A549 (cell line): ENCODE results near the gene KRTAP5-5. TPM values are rescaled to one million over a fixed set of nuclear protein-coding genes. Genes with fewer than 3 reads are reported as not detected.

Source experiments
- ATAC-seq, 2 experiments: fragments of 200-7000 bp in 1 of 2; fragments of >200 bp in 1 of 2; cut with Nextera tagmentation in 1 of 2; cut with Tn5 transposase in 1 of 2; 3 replicates each; pipeline versions ENCODE4 v1.8.0 to v1.9.1; 2018 to 2020; ENCODE audit warnings: mild to moderate bottlenecking in 1 of 2, moderate library complexity in 1 of 2
- CTCF ChIA-PET: fragments of 300-600 bp; sonication (Branson Sonifier 250); formaldehyde crosslinking; extraction: SDS; loops from one replicate; lab custom pipeline; 2021; ENCODE audit warnings: antibody characterized with exemption, inconsistent platforms; lab: Yijun Ruan, JAX
- POLR2A ChIA-PET: fragments of 350-600 bp; formaldehyde crosslinking; extraction: SDS; loops from one replicate; lab custom pipeline; 2021; ENCODE audit warnings: antibody characterized with exemption, inconsistent platforms; lab: Yijun Ruan, JAX
- DNase-seq, 2 experiments: peaks; one replicate each; pipeline versions ENCODE4 v3.0.0 to v3.0.0-alpha.2; 2011 to 2016; ENCODE audit warnings: low read depth in 1 of 2, low spot score in 1 of 2
- FAIRE-seq: peaks from 2 replicates; lab custom pipeline; 2011; peaks lifted over from hg19 to GRCh38; lab: Jason Lieb, UNC
- H3K27ac ChIP-seq, 2 experiments: fragments of >200 bp; sonication (Bioruptor Twin); formaldehyde crosslinking; 3 replicates each; pipeline ENCODE4 v1.5.1; 2016 to 2017
- H3K4me1 ChIP-seq: fragments of >200 bp; sonication (Bioruptor Twin); formaldehyde crosslinking; 3 replicates; pipeline ENCODE4 v1.6.1; 2016
- H3K4me2 ChIP-seq: fragments of >200 bp; sonication (Bioruptor Twin); formaldehyde crosslinking; 3 replicates; pipeline ENCODE4 v1.6.1; 2016
- H3K4me3 ChIP-seq: fragments of >200 bp; sonication (Bioruptor Twin); formaldehyde crosslinking; 3 replicates; pipeline ENCODE4 v1.5.1; 2016
- H3K9me3 ChIP-seq: fragments of >200 bp; sonication (Bioruptor Twin); formaldehyde crosslinking; 3 replicates; pipeline ENCODE4 v1.6.1; 2016
- BHLHE40 ChIP-seq: IDR thresholded peaks from 2 replicates; pipeline ENCODE4 v1.6.1; 2012; ENCODE audit warnings: low read depth, low read length, inconsistent platforms
- CBX8 ChIP-seq: fragments of 200-600 bp; sonication (generic); IDR thresholded peaks from 2 replicates; pipeline ENCODE4 v1.6.1; 2016
- CHD4 ChIP-seq: fragments of 200-600 bp; sonication (generic); IDR thresholded peaks from 2 replicates; pipeline ENCODE4 v1.6.1; 2016; ENCODE audit warnings: antibody characterized with exemption, mild to moderate bottlenecking, borderline replicate concordance
- CTCF ChIP-seq: fragments of >200 bp; sonication (Bioruptor Twin); formaldehyde crosslinking; IDR thresholded peaks from 3 replicates; pipeline ENCODE4 v1.5.1; 2016
- E2F6 ChIP-seq: IDR thresholded peaks from 2 replicates; pipeline ENCODE4 v1.6.1; 2012; ENCODE audit warnings: low read depth, borderline replicate concordance
- EHF ChIP-seq: fragments of 250-450 bp; sonication (Bioruptor Pico); IDR thresholded peaks from 2 replicates; pipeline ENCODE4 v1.5.0; 2020; ENCODE audit warnings: mild to moderate bottlenecking
- EP300 ChIP-seq, 2 experiments: fragments of >200 bp; sonication (Bioruptor Twin); formaldehyde crosslinking; IDR thresholded peaks; 2 replicates in 1 of 2; 3 replicates in 1 of 2; pipeline ENCODE4 v1.6.1; 2016 to 2017
- ESRRA ChIP-seq: fragments of 150-350 bp; IDR thresholded peaks from 2 replicates; pipeline ENCODE4 v1.6.1; 2014; ENCODE audit warnings: mild to moderate bottlenecking, low read length, borderline replicate concordance
- FOSL2 ChIP-seq, 2 experiments: fragments of 450-650 bp in 1 of 2; fragments of >200 bp in 1 of 2; sonication (Bioruptor Twin) in 1 of 2; formaldehyde crosslinking; IDR thresholded peaks; 2 replicates each; pipeline versions ENCODE4 v1.5.0 to v1.6.1; 2016 to 2020; ENCODE audit warnings: mild to moderate bottlenecking in 1 of 2, moderate library complexity in 1 of 2
- GATA3 ChIP-seq: IDR thresholded peaks from 2 replicates; pipeline ENCODE4 v1.6.1; 2012; ENCODE audit warnings: borderline replicate concordance
- HES2 ChIP-seq: fragments of >200 bp; sonication (Bioruptor Twin); formaldehyde crosslinking; IDR thresholded peaks from 2 replicates; pipeline ENCODE4 v1.6.1; 2016
- HOXB5 ChIP-seq: fragments of 250-450 bp; sonication (Bioruptor Pico); IDR thresholded peaks from 2 replicates; pipeline ENCODE4 v1.5.0; 2020; ENCODE audit warnings: mild to moderate bottlenecking, moderate library complexity
- KDM5A ChIP-seq: fragments of 200-600 bp; sonication (generic); IDR thresholded peaks from 2 replicates; pipeline ENCODE4 v1.6.1; 2016; ENCODE audit warnings: antibody characterized with exemption, mild to moderate bottlenecking
- MYC ChIP-seq: IDR thresholded peaks from 2 replicates; pipeline ENCODE4 v1.6.1; 2012; ENCODE audit warnings: mild to moderate bottlenecking, inconsistent platforms, low read length, improper control_type of control experiment, borderline replicate concordance
- NPAS2 ChIP-seq: fragments of 250-450 bp; sonication (Bioruptor Pico); IDR thresholded peaks from 2 replicates; pipeline ENCODE4 v1.8.0; 2022; ENCODE audit warnings: mild to moderate bottlenecking, moderate library complexity, borderline replicate concordance
- RNF2 ChIP-seq: fragments of 200-600 bp; sonication (generic); IDR thresholded peaks from 2 replicates; pipeline ENCODE4 v1.6.1; 2016; ENCODE audit warnings: low read depth, mild to moderate bottlenecking, antibody characterized with exemption, moderate library complexity, borderline replicate concordance
- SREBF2 ChIP-seq: fragments of 450-650 bp; IDR thresholded peaks from 2 replicates; pipeline ENCODE4 v1.6.1; 2014; ENCODE audit warnings: mild to moderate bottlenecking, moderate library complexity
- USF2 ChIP-seq: fragments of 450-650 bp; IDR thresholded peaks from 2 replicates; pipeline ENCODE4 v1.6.1; 2014; ENCODE audit warnings: antibody characterized with exemption
- WGBS: methylation state at CpG from one replicate; pipeline ENCODE4 v1.1.6; 2017; ENCODE audit errors: missing lambda C conversion rate; 5-methylcytosine and 5-hydroxymethylcytosine counted together
- polyA plus RNA-seq, 4 experiments: library from polyadenylated mRNA; depleted of rRNA in 3 of 4; stranded (reverse); fragments of >200 nt; fragmentation: RNase III in 1 of 4; extraction: RNeasy Plus Mini Kit Qiagen cat#74134 plus additional on column Dnase treatment in 1 of 4; gene quantifications; 2 replicates in 3 of 4; 3 replicates in 1 of 4; pipeline ENCODE4 v1.2.3, GENCODE V29; 2011 to 2017
- TF ChIP-seq, protein P1 (sequence below): IDR thresholded peaks from 2 replicates; pipeline ENCODE4 v1.6.1; 2012
- TF ChIP-seq, protein P2 (sequence below): fragments of 250-450 bp; sonication (Bioruptor Pico); IDR thresholded peaks from 2 replicates; pipeline ENCODE4 v1.5.0; 2020; ENCODE audit warnings: low read depth, mild to moderate bottlenecking, moderate library complexity
- TF ChIP-seq, protein P3 (sequence below): fragments of >200 bp; sonication (Bioruptor Twin); formaldehyde crosslinking; IDR thresholded peaks from 3 replicates; pipeline ENCODE4 v1.6.1; 2016

KRTAP5-5 gene
- polyA plus RNA-seq, 2 of the 4 experiments (the other 2 are of a cell fraction), result not detected

GRCh38 chr11:1618231-1618630 is 11.3 kb upstream of the KRTAP5-5 start (continued):
- no peak for TF ChIP-seq NPAS2
- TF ChIP-seq, protein P1, sequence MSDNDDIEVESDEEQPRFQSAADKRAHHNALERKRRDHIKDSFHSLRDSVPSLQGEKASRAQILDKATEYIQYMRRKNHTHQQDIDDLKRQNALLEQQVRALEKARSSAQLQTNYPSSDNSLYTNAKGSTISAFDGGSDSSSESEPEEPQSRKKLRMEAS, result no peak
- TF ChIP-seq ESRRA, result no peak
- TF ChIP-seq, all 56 proteins: peak for 0

DNA sequence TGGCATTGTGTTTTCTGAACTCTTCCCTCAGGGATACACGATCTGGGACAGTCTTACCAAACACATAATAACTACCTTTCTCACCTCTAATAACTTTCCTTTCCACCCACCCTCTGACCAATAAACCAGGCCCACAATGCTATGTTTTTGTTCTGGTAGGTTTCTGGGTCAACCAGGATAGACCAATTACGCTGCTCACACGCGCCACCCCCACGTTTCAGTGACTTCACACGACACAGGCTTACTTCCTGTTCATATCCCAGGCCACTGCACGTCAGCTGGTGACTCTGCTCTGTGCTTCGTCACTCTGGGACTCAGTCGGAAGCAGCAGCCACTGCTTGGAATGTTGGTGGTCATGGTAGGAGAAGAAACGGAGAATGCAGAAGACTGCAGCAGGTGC is 10.1 kb upstream of the KRTAP5-5 start:
- CTCF ChIA-PET, result interaction anchor here (1.4 to 1.8 kb wide), 3 partner anchors 15 to 532 kb away, joined by 3 to 8 read pairs (median 6); no protein-coding TSS in a partner anchor
- POLR2A ChIA-PET, result no interaction called here
- H3K27ac ChIP-seq, result no peak overlapping the region
- WGBS, result 54% methylated on average over 10 of the region's 10 CpGs
- ATAC-seq, result no peak
- no peak for TF ChIP-seq HOXB5 (CRISPR knock-in tag)
- no peak for TF ChIP-seq BHLHE40
- no peak for TF ChIP-seq RNF2
- TF ChIP-seq EHF, result no peak
- no peak for TF ChIP-seq FOSL2 (IDR thresholded peaks at IDR 0.05)
- TF ChIP-seq FOSL2 (CRISPR knock-in tag; IDR thresholded peaks at IDR 0.05), result no peak
- no peak for TF ChIP-seq E2F6
- TF ChIP-seq, protein P1, result no peak
- no peak for TF ChIP-seq KDM5A
- TF ChIP-seq USF2, result no peak
- no peaks in the 10 kb centered on the region for H3K9me3 ChIP-seq
- no peak overlapping the region for H3K4me3 ChIP-seq
- no peak overlapping the region for H3K4me2 ChIP-seq
- DNase-seq, result no peak
- no peaks in the 10 kb centered on the region for H3K4me1 ChIP-seq
- FAIRE-seq, result no peak

- FAIRE-seq, result no peak
- CTCF ChIA-PET, result no interaction called here
Observed at GRCh38 chr11:1622086-1622485, 7.5 kb upstream of the KRTAP5-5 start, which contains the start of gene KRTAP5-4. Gene KRTAP5-4, minus strand, starts transcription at chr11:1622138. Its CDS starts 45 bp downstream, at chr11:1622093.

More at GRCh38 chr11:1622086-1622485, 7.5 kb upstream of the KRTAP5-5 start, which contains the start of gene KRTAP5-4:
- no peak for DNase-seq
- no peak within 1 kb of the TSS for H3K27ac ChIP-seq
- POLR2A ChIA-PET, result no interaction called here
- no peak for ATAC-seq
- TF ChIP-seq E2F6 (no peak), EP300 (IDR thresholded peaks at IDR 0.05) (no peak), HES2 (no peak), SREBF2 (no peak), MYC (no peak), CTCF (no peak), NPAS2 (no peak), CBX8 (no peak), GATA3 (no peak), CHD4 (no peak), RNF2 (no peak)
- TF ChIP-seq, protein P2, sequence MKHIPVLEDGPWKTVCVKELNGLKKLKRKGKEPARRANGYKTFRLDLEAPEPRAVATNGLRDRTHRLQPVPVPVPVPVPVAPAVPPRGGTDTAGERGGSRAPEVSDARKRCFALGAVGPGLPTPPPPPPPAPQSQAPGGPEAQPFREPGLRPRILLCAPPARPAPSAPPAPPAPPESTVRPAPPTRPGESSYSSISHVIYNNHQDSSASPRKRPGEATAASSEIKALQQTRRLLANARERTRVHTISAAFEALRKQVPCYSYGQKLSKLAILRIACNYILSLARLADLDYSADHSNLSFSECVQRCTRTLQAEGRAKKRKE (CRISPR knock-in tag), result no peak
- TF ChIP-seq, protein P3, sequence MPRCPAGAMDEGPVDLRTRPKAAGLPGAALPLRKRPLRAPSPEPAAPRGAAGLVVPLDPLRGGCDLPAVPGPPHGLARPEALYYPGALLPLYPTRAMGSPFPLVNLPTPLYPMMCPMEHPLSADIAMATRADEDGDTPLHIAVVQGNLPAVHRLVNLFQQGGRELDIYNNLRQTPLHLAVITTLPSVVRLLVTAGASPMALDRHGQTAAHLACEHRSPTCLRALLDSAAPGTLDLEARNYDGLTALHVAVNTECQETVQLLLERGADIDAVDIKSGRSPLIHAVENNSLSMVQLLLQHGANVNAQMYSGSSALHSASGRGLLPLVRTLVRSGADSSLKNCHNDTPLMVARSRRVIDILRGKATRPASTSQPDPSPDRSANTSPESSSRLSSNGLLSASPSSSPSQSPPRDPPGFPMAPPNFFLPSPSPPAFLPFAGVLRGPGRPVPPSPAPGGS, result no peak
- WGBS, result 0% methylated on average over 1 of the region's 1 CpG
- no peak within 1 kb of the TSS for H3K4me2 ChIP-seq
- H3K4me3 ChIP-seq, result no peak within 1 kb of the TSS
- no peaks in the 10 kb centered on the region for H3K9me3 ChIP-seq
- H3K4me1 ChIP-seq, result no peaks in the 10 kb centered on the region
